GM19035 (cell line): ENCODE data around the gene BMPR2.
"Not testable (repeated sequence)": the region's sequence is repeated elsewhere in the genome, so short reads cannot be mapped to it uniquely, and the experiment has no call there.

Experiments
- ATAC-seq: cut with Tn5 transposase; IDR thresholded peaks from one replicate; pipeline ENCODE4 v1.9.1; 2021; ENCODE audit not compliant: unreplicated experiment

The BMPR2 gene

GRCh38 chr2:202378662-202379358 is 2.7 kb downstream of the BMPR2 start:
- no peak for ATAC-seq

- ATAC-seq: no peak
These were observed 6.6 kb downstream of the BMPR2 start for GRCh38 chr2:202382684-202383083.

DNA sequence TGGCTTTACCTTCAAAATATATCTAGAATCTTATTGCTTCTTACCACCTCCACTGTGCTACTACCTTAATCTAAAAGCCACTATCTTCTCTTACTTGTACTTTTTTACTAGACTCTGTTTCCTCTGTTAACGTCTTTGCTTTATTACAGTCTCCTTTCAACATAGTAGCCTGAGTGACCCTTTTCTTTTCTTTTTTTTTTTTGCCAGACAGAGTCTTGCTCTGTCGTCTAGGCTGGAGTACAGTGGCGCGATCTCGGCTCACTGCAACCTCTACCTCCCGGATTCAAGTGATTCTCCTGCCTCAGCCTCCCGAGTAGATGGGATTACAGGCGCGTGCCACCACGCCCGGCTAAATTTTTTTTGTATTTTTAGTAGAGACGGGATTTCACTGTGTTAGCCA is 10.4 kb downstream of the BMPR2 start:
- not testable (repeated sequence) for ATAC-seq

DNA sequence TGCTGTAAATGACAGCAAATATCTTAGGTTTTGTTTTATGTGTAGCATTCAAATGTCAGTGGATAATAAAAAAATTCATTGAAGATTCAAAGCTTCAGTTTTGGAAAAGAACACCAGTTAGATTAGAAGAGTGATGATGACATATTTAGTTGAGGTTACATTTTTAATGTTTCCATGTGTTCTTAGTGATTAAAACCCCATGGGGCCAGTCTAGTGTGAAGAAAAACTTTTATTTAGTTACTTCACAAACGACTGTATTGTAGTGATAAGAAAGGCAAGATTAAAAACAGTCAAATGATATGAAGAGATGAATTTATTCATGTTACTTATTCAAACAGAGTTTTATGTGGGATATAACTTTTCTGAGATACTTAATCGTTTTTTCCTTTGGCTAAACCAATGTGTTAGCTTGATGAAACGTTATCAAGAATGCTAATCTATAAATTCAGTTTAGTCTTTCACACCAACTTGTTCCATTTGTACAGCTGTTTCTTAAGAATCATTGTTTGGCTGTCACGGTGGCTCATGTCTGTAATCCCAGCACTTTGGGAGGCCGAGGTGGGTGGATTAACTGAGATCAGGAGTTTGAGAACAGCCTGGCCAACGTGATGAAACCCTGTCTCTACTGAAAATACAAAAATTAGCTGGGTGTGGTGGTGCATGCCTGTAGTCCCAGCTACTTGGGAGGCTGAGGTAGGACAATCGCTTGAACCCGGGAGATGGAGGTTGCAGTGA is 11.6 kb downstream of the BMPR2 start:
- no peak for ATAC-seq

DNA sequence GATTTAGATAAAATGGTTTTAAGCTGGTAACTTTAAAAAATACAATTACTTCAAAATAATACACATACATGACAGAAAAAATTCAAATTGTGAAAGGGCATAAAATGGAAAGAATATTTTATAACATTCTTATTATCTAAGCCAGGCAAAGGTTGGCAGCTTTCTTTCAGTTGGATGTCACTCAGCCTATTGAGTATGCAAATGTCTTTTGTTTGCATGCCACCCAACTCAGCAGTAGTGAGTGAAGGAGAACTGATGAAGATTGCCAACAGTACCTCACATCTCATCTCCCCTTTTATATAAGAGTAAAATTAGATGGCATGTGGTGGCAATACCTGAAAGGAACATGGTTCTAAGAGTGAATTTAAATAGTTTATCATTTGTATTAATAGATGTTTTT is 24.8 kb downstream of the BMPR2 start:
- no peak for ATAC-seq

DNA sequence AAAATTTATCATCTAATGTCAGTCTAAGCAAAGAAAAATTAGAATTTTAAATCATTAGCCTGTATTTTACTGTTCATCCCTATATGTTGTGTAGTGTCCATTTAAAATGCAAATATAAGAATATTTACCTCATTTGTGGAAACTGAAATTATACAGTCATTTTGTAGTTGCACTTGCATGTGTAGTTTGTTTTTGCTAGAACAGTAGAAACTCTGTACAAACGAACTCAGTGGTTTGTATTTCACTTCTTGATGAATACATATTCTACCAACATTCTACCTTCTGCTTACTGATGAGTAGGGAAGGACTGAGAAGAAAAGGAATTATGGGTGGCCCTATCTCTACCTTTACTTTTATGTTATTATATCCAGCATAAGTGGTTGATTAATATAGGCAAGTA is 29.7 kb downstream of the BMPR2 start:
- no peak for ATAC-seq

DNA sequence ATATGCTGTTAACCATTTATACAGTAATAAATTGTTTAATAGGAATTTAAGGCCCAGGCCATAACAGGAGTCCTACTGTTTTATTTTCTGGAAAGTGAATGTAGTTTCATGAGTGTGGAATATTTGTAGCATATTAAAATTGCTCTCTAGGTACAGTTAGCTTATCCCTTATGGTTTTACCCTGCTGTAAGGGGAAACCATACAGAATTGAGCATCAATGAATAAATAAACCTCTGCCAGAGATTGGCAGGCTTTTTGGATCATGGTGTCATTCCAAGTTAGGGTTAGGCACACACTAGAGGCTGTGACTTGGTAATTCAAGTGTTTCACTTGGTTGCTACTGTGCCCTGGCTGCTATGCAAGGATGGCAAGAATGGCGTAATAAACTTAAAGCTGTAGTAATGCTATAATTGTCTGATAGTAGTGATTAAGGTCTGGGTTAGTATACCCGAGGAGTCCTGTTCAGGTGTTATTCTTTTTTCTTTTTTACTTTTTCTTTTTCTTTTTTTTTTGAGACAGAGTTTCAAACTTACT is 30.4 kb downstream of the BMPR2 start:
- ATAC-seq: no peak

- ATAC-seq: no peak
These were observed 32.5 kb downstream of the BMPR2 start for GRCh38 chr2:202408546-202409140.

GRCh38 chr2:202410092-202410491 is 34.0 kb downstream of the BMPR2 start:
- ATAC-seq: no peak

GRCh38 chr2:202411097-202411496 is 35.0 kb downstream of the BMPR2 start:
- no peak for ATAC-seq

DNA sequence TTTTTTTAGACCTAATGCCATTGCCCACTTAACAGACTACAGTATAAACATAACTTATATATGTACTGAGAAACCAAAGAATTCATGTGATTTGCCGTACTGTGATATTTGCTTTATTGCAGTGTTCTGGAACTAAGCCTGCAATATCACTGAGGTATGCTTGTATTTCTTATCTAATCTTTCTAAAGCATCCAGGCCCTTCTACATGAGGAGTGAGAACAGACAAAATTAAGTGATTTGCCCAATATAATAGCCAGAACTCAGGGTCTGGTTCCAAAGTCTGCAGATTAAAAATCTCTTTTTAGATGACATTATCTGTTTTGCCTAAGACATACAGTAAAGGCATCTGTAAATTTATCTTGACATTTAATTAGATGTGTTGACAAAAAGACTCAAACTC is 41.9 kb downstream of the BMPR2 start:
- ATAC-seq: no peak

- no peak for ATAC-seq
These were observed 42.4 kb downstream of the BMPR2 start for GRCh38 chr2:202418511-202418910.

DNA sequence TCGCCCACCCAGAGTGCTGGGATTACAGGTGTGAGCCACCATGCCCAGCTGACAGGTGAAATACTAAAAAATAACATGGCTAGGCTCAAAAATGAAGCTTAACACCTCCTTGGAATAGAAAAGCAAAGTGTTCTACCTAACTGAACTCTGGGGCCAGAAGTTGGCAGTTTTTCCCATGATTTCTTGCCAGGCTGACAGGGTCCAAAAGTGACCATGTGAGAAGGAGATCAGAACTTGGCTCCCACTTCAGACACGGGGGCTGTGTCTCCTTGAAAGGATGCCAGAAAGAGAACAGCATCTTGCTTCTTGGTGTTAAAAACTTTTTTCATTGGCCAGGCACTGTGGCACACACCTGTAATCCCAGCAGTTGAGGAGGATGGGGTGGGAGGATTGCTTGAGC is 47.0 kb downstream of the BMPR2 start:
- no peak for ATAC-seq

- ATAC-seq: no peak
These were observed 48.9 kb downstream of the BMPR2 start for GRCh38 chr2:202425036-202425435.

GRCh38 chr2:202426751-202427150 is 50.6 kb downstream of the BMPR2 start:
- ATAC-seq: no peak

DNA sequence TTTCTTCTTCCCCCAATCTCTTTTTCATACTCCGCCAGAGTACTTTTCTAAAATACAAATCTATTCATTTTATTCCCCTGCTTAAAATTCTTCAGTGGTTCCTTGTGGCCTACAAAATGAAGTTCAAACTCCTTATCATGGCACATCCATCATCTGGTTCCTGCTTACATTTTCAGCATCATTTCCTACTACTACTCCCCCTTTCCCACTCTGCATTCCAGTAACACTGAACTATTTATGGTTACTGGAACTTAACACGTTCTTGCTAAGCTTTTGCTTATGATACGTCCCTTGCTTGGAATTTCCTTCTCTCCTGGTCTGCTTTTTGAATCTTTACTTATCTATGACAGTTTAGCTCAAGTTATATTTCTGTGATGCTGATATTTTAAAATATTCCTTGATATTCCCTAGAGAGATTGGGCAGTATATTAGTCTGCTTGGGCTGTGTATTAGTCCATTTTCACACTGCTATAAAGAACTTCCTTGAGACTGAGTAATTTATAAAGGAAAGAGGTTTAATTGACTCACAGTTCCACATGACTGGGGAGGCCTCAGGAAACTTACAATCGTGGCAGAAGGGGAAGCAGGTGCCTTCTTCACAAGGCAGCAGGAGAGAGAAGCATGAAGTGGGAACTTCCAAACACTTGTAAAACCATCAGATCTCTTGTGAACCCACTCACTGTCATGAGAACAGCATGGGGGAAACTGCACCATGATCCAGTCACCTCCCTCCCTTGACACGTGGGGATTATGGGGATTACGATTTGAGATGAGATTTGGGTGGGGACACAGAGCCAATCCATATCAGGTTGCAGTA is 53.2 kb downstream of the BMPR2 start:
- no peak for ATAC-seq

DNA sequence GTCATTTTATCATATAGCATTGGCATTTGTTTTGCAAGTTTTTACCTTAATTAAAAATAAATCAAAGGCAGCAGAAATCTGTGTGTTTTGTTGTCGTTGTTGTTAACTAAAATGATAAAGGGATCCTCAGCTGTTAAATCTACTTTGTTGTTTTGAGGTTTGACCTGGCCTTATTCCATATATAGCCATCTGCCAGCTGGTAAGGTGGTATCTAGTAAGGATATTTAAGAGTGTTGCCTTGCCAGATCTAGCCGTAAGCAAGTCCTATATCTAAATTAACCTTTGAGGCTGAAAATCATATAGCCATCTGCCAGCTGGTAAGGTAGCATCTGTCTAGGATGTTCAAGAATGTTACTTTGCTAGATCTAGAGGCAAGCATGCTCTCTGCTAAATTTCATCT is 56.6 kb downstream of the BMPR2 start:
- ATAC-seq: no peak

DNA sequence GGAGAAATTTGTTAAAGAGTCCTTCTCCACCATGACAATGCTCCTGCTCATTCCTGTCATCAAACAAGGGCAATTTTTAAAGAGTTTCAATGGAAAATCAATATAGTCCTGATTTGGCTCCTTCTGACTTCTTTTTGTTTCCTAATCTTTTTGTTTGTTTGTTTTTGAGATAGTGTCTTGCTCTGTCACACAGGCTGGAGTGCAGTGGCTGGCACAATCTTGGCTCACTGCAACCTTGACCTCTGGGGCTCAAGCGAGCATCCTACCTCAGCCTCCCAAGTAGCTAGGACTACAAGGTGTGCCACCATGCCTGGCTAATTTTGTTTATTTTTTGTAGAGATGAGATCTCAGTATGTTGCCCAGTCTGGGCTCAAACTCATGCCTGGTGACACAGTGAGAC is 58.3 kb downstream of the BMPR2 start:
- no peak for ATAC-seq

GRCh38 chr2:202436626-202437025 is 60.5 kb downstream of the BMPR2 start:
- no peak for ATAC-seq

- not testable (repeated sequence) for ATAC-seq
These were observed 64.0 kb downstream of the BMPR2 start for GRCh38 chr2:202440117-202440516.

- no peak for ATAC-seq
These were observed 66.8 kb downstream of the BMPR2 start for GRCh38 chr2:202442882-202443281.
